ENCODE data around the gene CD8B2. TPM values are rescaled to one million over a fixed set of nuclear protein-coding genes. Genes with fewer than 3 reads are reported as not detected.
"Not testable (repeated sequence)": the region's sequence is repeated elsewhere in the genome, so short reads cannot be mapped to it uniquely, and the experiment has no call there.

CD8B2 gene
- total RNA-seq, 2 experiments from 2014 or later, result not detected

GRCh38 chr2:106470658-106471057 lies 16.5 kb upstream of the CD8B2 start:
- TF ChIP-seq CTCF (conservative IDR thresholded peaks at IDR 0.05; ENCODE audit: low read length), result peak; percentile 40
- intact Hi-C loops (cut with micrococcal nuclease; ENCODE audit: unreplicated experiment); H3K9me2 ChIP-seq (ENCODE audit: insufficient read depth, low read length); H2AFZ ChIP-seq (ENCODE audit: low read length); H4K20me1 ChIP-seq (ENCODE audit: insufficient read depth, low read length); H3K9me3 ChIP-seq (ENCODE audit: low read length); H3K27ac ChIP-seq (ENCODE audit: low read depth, low read length, poor library complexity, severe bottlenecking); H3K4me3 ChIP-seq (ENCODE audit: low read depth, low read length, poor library complexity, severe bottlenecking); H3K79me2 ChIP-seq (ENCODE audit: insufficient read depth, low read depth, low read length); DNase-seq (ENCODE audit: low spot score); CTCF ChIA-PET (ENCODE audit: unreplicated experiment); POLR2A ChIA-PET; H3K4me1 ChIP-seq (ENCODE audit: insufficient read depth, low read length, poor library complexity, severe bottlenecking); H3K4me2 ChIP-seq (ENCODE audit: low read length); H3K36me3 ChIP-seq (ENCODE audit: insufficient read depth, low read length); BruUV-seq (replicated peaks): not testable (repeated sequence)

GRCh38 chr2:106477647-106478046 lies 9.5 kb upstream of the CD8B2 start:
- H3K9me3 ChIP-seq (ENCODE audit: low read length); H3K4me1 ChIP-seq (ENCODE audit: insufficient read depth, low read length, poor library complexity, severe bottlenecking); H3K27ac ChIP-seq (ENCODE audit: low read depth, low read length, poor library complexity, severe bottlenecking); H3K36me3 ChIP-seq (ENCODE audit: insufficient read depth, low read length); H2AFZ ChIP-seq (ENCODE audit: low read length); POLR2A ChIA-PET; intact Hi-C loops (cut with micrococcal nuclease; ENCODE audit: unreplicated experiment); H3K4me3 ChIP-seq (ENCODE audit: low read depth, low read length, poor library complexity, severe bottlenecking); CTCF ChIA-PET (ENCODE audit: unreplicated experiment); H4K20me1 ChIP-seq (ENCODE audit: insufficient read depth, low read length); H3K4me2 ChIP-seq (ENCODE audit: low read length); H3K79me2 ChIP-seq (ENCODE audit: insufficient read depth, low read depth, low read length); DNase-seq (ENCODE audit: low spot score); H3K9me2 ChIP-seq (ENCODE audit: insufficient read depth, low read length); BruUV-seq (replicated peaks): not testable (repeated sequence)

- H3K4me1 ChIP-seq (ENCODE audit: insufficient read depth, low read length, poor library complexity, severe bottlenecking); H3K27ac ChIP-seq (ENCODE audit: low read depth, low read length, poor library complexity, severe bottlenecking); H3K9me2 ChIP-seq (ENCODE audit: insufficient read depth, low read length); H3K4me2 ChIP-seq (ENCODE audit: low read length); H3K79me2 ChIP-seq (ENCODE audit: insufficient read depth, low read depth, low read length); H3K4me3 ChIP-seq (ENCODE audit: low read depth, low read length, poor library complexity, severe bottlenecking); H4K20me1 ChIP-seq (ENCODE audit: insufficient read depth, low read length); CTCF ChIA-PET (ENCODE audit: unreplicated experiment); intact Hi-C loops (cut with micrococcal nuclease; ENCODE audit: unreplicated experiment); DNase-seq (ENCODE audit: low spot score); H2AFZ ChIP-seq (ENCODE audit: low read length); H3K9me3 ChIP-seq (ENCODE audit: low read length); H3K36me3 ChIP-seq (ENCODE audit: insufficient read depth, low read length); BruUV-seq (replicated peaks): not testable (repeated sequence)
- POLR2A ChIA-PET, result interaction anchor here (0.6 kb wide), 1 partner anchor 165 kb away, joined by 3 read pairs; no protein-coding TSS in a partner anchor
Measured at GRCh38 chr2:106479563-106479962, 7.6 kb upstream of the CD8B2 start.

- H3K27ac ChIP-seq (ENCODE audit: low read depth, low read length, poor library complexity, severe bottlenecking); H4K20me1 ChIP-seq (ENCODE audit: insufficient read depth, low read length); POLR2A ChIA-PET; H3K9me2 ChIP-seq (ENCODE audit: insufficient read depth, low read length); BruUV-seq (replicated peaks); H3K4me2 ChIP-seq (ENCODE audit: low read length); H2AFZ ChIP-seq (ENCODE audit: low read length); H3K4me1 ChIP-seq (ENCODE audit: insufficient read depth, low read length, poor library complexity, severe bottlenecking); DNase-seq (ENCODE audit: low spot score); CTCF ChIA-PET (ENCODE audit: unreplicated experiment); H3K4me3 ChIP-seq (ENCODE audit: low read depth, low read length, poor library complexity, severe bottlenecking); intact Hi-C loops (cut with micrococcal nuclease; ENCODE audit: unreplicated experiment); H3K9me3 ChIP-seq (ENCODE audit: low read length); H3K36me3 ChIP-seq (ENCODE audit: insufficient read depth, low read length); H3K79me2 ChIP-seq (ENCODE audit: insufficient read depth, low read depth, low read length): not testable (repeated sequence)
Measured at GRCh38 chr2:106487386-106488191, 425 bp downstream of the CD8B2 start.

GRCh38 chr2:106489701-106490100 lies 2.5 kb downstream of the CD8B2 start:
- POLR2A ChIA-PET; H2AFZ ChIP-seq (ENCODE audit: low read length); intact Hi-C loops (cut with micrococcal nuclease; ENCODE audit: unreplicated experiment); H3K9me2 ChIP-seq (ENCODE audit: insufficient read depth, low read length); H4K20me1 ChIP-seq (ENCODE audit: insufficient read depth, low read length); H3K36me3 ChIP-seq (ENCODE audit: insufficient read depth, low read length); H3K9me3 ChIP-seq (ENCODE audit: low read length); H3K27ac ChIP-seq (ENCODE audit: low read depth, low read length, poor library complexity, severe bottlenecking); BruUV-seq (replicated peaks); CTCF ChIA-PET (ENCODE audit: unreplicated experiment); H3K4me3 ChIP-seq (ENCODE audit: low read depth, low read length, poor library complexity, severe bottlenecking); DNase-seq (ENCODE audit: low spot score); H3K4me2 ChIP-seq (ENCODE audit: low read length); H3K4me1 ChIP-seq (ENCODE audit: insufficient read depth, low read length, poor library complexity, severe bottlenecking); H3K79me2 ChIP-seq (ENCODE audit: insufficient read depth, low read depth, low read length): not testable (repeated sequence)

- intact Hi-C loops (cut with micrococcal nuclease; ENCODE audit: unreplicated experiment); H3K27ac ChIP-seq (ENCODE audit: low read depth, low read length, poor library complexity, severe bottlenecking); H3K4me2 ChIP-seq (ENCODE audit: low read length); POLR2A ChIA-PET; H3K36me3 ChIP-seq (ENCODE audit: insufficient read depth, low read length); H4K20me1 ChIP-seq (ENCODE audit: insufficient read depth, low read length); CTCF ChIA-PET (ENCODE audit: unreplicated experiment); BruUV-seq (replicated peaks); H2AFZ ChIP-seq (ENCODE audit: low read length); H3K4me1 ChIP-seq (ENCODE audit: insufficient read depth, low read length, poor library complexity, severe bottlenecking); H3K9me2 ChIP-seq (ENCODE audit: insufficient read depth, low read length); H3K9me3 ChIP-seq (ENCODE audit: low read length); DNase-seq (ENCODE audit: low spot score); H3K4me3 ChIP-seq (ENCODE audit: low read depth, low read length, poor library complexity, severe bottlenecking); H3K79me2 ChIP-seq (ENCODE audit: insufficient read depth, low read depth, low read length): not testable (repeated sequence)
Measured at GRCh38 chr2:106492399-106492798, 5.2 kb downstream of the CD8B2 start.
